HUES48 (cell line): ENCODE data around the gene LYZL6.
"Not testable (repeated sequence)": the region's sequence is repeated elsewhere in the genome, so short reads cannot be mapped to it uniquely, and the experiment has no call there.

ENCODE experiments used
- H3K27ac ChIP-seq: one replicate; pipeline ENCODE4 v1.7.0; 2013; ENCODE audit warnings: low read depth, low read length, inconsistent platforms
- H3K27me3 ChIP-seq: 2 replicates; pipeline ENCODE4 v1.6.1; 2013; ENCODE audit warnings: mild to moderate bottlenecking, low read length; ENCODE audit not compliant: control insufficient read depth, insufficient read depth
- H3K36me3 ChIP-seq: 2 replicates; pipeline ENCODE4 v1.6.1; 2013; ENCODE audit warnings: low read length; ENCODE audit not compliant: control insufficient read depth, insufficient read depth
- H3K4me1 ChIP-seq: 2 replicates; pipeline ENCODE4 v1.6.1; 2013; ENCODE audit warnings: mild to moderate bottlenecking, low read length; ENCODE audit not compliant: control insufficient read depth, insufficient read depth
- H3K4me3 ChIP-seq: 2 replicates; pipeline ENCODE4 v1.5.1; 2013; ENCODE audit warnings: mild to moderate bottlenecking, low read depth, low read length
- H3K9ac ChIP-seq: 2 replicates; pipeline ENCODE4 v1.6.1; 2013; ENCODE audit warnings: mild to moderate bottlenecking, low read depth, low read length, moderate library complexity
- H3K9me3 ChIP-seq: 2 replicates; pipeline ENCODE4 v1.6.1; 2013; ENCODE audit warnings: low read length; ENCODE audit not compliant: control insufficient read depth, insufficient read depth

LYZL6 gene

GRCh38 chr17:35906926-35907637 is 36.4 kb downstream of the LYZL6 start:
- H3K9me3 ChIP-seq = peaks cover 12% of the 10 kb centered on the region; the same call in 1 of the 2 replicates
- H3K9ac ChIP-seq = no peak overlapping the region
- no peaks in the 10 kb centered on the region for H3K27me3 ChIP-seq
- no peak overlapping the region for H3K4me3 ChIP-seq
- no peaks in the 10 kb centered on the region for H3K4me1 ChIP-seq
- no peaks in the 10 kb centered on the region for H3K36me3 ChIP-seq
- H3K27ac ChIP-seq = no peak overlapping the region

- Histone ChIP-seq H3K4me1 (no peaks in the 10 kb centered on the region), H3K9ac (no peak overlapping the region), H3K4me3 (no peak overlapping the region), H3K9me3 (peaks cover 7% of the 10 kb centered on the region; the same call in 1 of the 2 replicates), H3K36me3 (no peaks in the 10 kb centered on the region), H3K27me3 (no peaks in the 10 kb centered on the region), H3K27ac (no peak overlapping the region)
These were observed 37.2 kb downstream of the LYZL6 start for GRCh38 chr17:35906191-35906925.

GRCh38 chr17:35903451-35903850 is 40.1 kb downstream of the LYZL6 start:
- H3K27ac ChIP-seq = no peak overlapping the region

GRCh38 chr17:35901631-35902175 is 41.8 kb downstream of the LYZL6 start:
- H3K9ac ChIP-seq = no peak overlapping the region
- H3K27ac ChIP-seq = no peak overlapping the region
- H3K27me3 ChIP-seq = no peaks in the 10 kb centered on the region
- H3K4me3 ChIP-seq = no peak overlapping the region
- no peaks in the 10 kb centered on the region for H3K4me1 ChIP-seq
- no peaks in the 10 kb centered on the region for H3K36me3 ChIP-seq
- H3K9me3 ChIP-seq = peaks cover 7% of the 10 kb centered on the region; the same call in 1 of the 2 replicates

More at GRCh38 chr17:35903451-35903850, 40.1 kb downstream of the LYZL6 start:
- Histone ChIP-seq H3K4me1 (no peaks in the 10 kb centered on the region), H3K36me3 (no peaks in the 10 kb centered on the region), H3K9ac (no peak overlapping the region), H3K4me3 (no peak overlapping the region), H3K27me3 (no peaks in the 10 kb centered on the region), H3K9me3 (peaks cover 7% of the 10 kb centered on the region; the same call in 1 of the 2 replicates)

GRCh38 chr17:35900708-35901480 is 42.6 kb downstream of the LYZL6 start:
- peaks cover 7% of the 10 kb centered on the region; the same call in 1 of the 2 replicates for H3K9me3 ChIP-seq
- no peaks in the 10 kb centered on the region for H3K4me1 ChIP-seq
- no peaks in the 10 kb centered on the region for H3K36me3 ChIP-seq
- no peaks in the 10 kb centered on the region for H3K27me3 ChIP-seq
- H3K9ac ChIP-seq = no peak overlapping the region
- no peak overlapping the region for H3K27ac ChIP-seq
- no peak overlapping the region for H3K4me3 ChIP-seq

GRCh38 chr17:35900280-35900679 is 43.2 kb downstream of the LYZL6 start:
- Histone ChIP-seq H3K4me3 (no peak overlapping the region), H3K9ac (no peak overlapping the region), H3K9me3 (peaks cover 4% of the 10 kb centered on the region; the same call in 1 of the 2 replicates)

GRCh38 chr17:35898283-35899070 is 45.0 kb downstream of the LYZL6 start:
- Histone ChIP-seq H3K9me3 (no peaks in the 10 kb centered on the region), H3K27ac (no peak overlapping the region), H3K4me1 (no peaks in the 10 kb centered on the region), H3K4me3 (no peak overlapping the region), H3K9ac (no peak overlapping the region), H3K36me3 (no peaks in the 10 kb centered on the region), H3K27me3 (no peaks in the 10 kb centered on the region)

More at GRCh38 chr17:35900280-35900679, 43.2 kb downstream of the LYZL6 start:
- no peak overlapping the region for H3K27ac ChIP-seq
- H3K36me3 ChIP-seq = no peaks in the 10 kb centered on the region
- no peaks in the 10 kb centered on the region for H3K4me1 ChIP-seq
- H3K27me3 ChIP-seq = no peaks in the 10 kb centered on the region

- H3K4me3 ChIP-seq, H3K9ac ChIP-seq, H3K9me3 ChIP-seq, H3K4me1 ChIP-seq, H3K27ac ChIP-seq, H3K27me3 ChIP-seq, H3K36me3 ChIP-seq: not testable (repeated sequence)
These were observed 45.7 kb downstream of the LYZL6 start for GRCh38 chr17:35897772-35898171.

GRCh38 chr17:35895636-35896587 is 47.6 kb downstream of the LYZL6 start:
- no peaks in the 10 kb centered on the region for H3K9me3 ChIP-seq
- no peaks in the 10 kb centered on the region for H3K4me1 ChIP-seq
- H3K4me3 ChIP-seq = no peak overlapping the region
- no peaks in the 10 kb centered on the region for H3K27me3 ChIP-seq
- H3K9ac ChIP-seq = no peak overlapping the region
- H3K27ac ChIP-seq = no peak overlapping the region
- no peaks in the 10 kb centered on the region for H3K36me3 ChIP-seq
